Measurements from ENCODE around the gene TSSC4.
A peak's percentile ranks its signal among the peaks of the same experiment; 100 is the strongest.

The TSSC4 gene

GRCh38 chr11:2397005-2397404, 3.5 kb upstream of the TSSC4 start:
- no peak for DNase-seq (ENCODE audit: low read depth)
- TF ChIP-seq, protein P1, sequence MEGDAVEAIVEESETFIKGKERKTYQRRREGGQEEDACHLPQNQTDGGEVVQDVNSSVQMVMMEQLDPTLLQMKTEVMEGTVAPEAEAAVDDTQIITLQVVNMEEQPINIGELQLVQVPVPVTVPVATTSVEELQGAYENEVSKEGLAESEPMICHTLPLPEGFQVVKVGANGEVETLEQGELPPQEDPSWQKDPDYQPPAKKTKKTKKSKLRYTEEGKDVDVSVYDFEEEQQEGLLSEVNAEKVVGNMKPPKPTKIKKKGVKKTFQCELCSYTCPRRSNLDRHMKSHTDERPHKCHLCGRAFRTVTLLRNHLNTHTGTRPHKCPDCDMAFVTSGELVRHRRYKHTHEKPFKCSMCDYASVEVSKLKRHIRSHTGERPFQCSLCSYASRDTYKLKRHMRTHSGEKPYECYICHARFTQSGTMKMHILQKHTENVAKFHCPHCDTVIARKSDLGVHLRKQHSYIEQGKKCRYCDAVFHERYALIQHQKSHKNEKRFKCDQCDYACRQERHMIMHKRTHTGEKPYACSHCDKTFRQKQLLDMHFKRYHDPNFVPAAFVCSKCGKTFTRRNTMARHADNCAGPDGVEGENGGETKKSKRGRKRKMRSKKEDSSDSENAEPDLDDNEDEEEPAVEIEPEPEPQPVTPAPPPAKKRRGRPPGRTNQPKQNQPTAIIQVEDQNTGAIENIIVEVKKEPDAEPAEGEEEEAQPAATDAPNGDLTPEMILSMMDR (conservative IDR thresholded peaks at IDR 0.05; ENCODE audit: low read depth, low read length), result no peak
- no peak overlapping the region for H3K4me3 ChIP-seq (ENCODE audit: low read length)

DNA sequence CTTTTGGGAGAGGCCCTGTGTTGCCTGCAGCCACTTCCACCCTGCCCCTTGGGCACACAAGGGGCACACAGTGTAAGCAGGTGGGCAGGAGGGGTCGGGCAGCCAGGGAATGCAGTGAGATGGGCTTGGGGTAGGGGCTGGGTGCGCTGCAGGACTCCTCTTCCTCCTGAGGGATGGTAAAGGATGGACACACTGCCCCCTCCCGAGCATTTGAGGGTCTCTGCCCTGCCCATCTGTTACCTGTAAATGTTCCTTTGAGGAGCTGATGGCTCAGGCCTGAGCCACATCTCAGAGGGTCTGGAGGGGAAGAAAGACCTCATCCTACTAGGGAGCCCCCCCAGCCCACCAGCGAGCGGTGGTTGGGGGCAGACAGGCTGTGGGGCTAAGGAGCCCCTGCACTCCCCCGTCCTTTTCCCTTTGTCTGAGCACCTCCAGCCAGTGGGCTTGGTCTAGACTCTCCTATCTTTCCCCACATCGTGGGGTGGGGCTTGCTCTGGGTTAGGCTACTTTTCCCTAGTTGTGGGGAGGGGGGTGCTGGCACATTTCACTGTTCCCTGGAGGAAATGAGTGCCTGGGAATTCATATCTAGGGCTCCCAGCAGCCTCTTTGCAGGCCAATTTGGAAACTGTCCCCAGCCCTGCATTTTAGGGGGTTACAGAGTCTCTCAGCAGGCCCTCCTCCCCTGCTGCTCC, 1.7 kb upstream of the TSSC4 start:
- no peak for DNase-seq (ENCODE audit: low read depth)
- TF ChIP-seq, protein P1 (conservative IDR thresholded peaks at IDR 0.05; ENCODE audit: low read depth, low read length), result no peak
- H3K4me3 ChIP-seq (ENCODE audit: low read length), result peak overlapping the region; percentile 75

GRCh38 chr11:2399488-2400068, 972 bp upstream of the TSSC4 start:
- no peak for DNase-seq (ENCODE audit: low read depth)

GRCh38 chr11:2400762-2401435, 349 bp downstream of the TSSC4 start:
- no peak for DNase-seq (ENCODE audit: low read depth)
- TF ChIP-seq, protein P1 (conservative IDR thresholded peaks at IDR 0.05; ENCODE audit: low read depth, low read length), result no peak
- H3K4me3 ChIP-seq (ENCODE audit: low read length), result peak overlapping the region; percentile 100

More at GRCh38 chr11:2399488-2400068, 972 bp upstream of the TSSC4 start:
- TF ChIP-seq, protein P1 (conservative IDR thresholded peaks at IDR 0.05; ENCODE audit: low read depth, low read length), result no peak
- H3K4me3 ChIP-seq (ENCODE audit: low read length), result peak overlapping the region; percentile 75

- peak overlapping the region; percentile 100 for H3K4me3 ChIP-seq (ENCODE audit: low read length)
- DNase-seq (ENCODE audit: low read depth), result no peak
- TF ChIP-seq, protein P1 (conservative IDR thresholded peaks at IDR 0.05; ENCODE audit: low read depth, low read length), result peak; percentile 7
Observed at GRCh38 chr11:2401436-2401984, 960 bp downstream of the TSSC4 start.

DNA sequence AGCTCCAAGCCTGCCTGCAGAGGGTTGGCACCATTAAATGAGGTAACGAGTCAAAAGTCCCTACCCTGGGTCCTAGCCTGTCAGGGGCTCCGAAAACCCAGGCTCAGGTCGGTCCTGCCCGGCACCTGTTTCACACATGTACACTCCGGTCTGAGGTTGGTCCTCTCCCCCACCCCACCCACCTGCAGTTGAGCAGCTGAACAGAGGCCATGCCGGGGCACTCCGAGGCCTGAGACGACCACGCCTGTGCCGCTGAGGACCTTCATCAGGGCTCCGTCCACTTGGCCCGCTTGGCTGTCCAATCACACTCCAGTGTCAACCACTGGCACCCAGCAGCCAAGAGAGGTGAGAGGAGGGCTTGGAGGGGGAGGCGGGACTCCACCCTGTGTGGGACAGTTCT, 1.6 kb downstream of the TSSC4 start:
- H3K4me3 ChIP-seq (ENCODE audit: low read length), result peak overlapping the region; percentile 100
- TF ChIP-seq, protein P1 (conservative IDR thresholded peaks at IDR 0.05; ENCODE audit: low read depth, low read length), result no peak
- no peak for DNase-seq (ENCODE audit: low read depth)

All from retinal pigment epithelial cell (primary cell).